Esophagus squamous epithelium (tissue), 5 donors: ENCODE measurements around the gene DPH1. TPM values are rescaled to one million over a fixed set of nuclear protein-coding genes. Genes with fewer than 3 reads are reported as not detected.
A peak's percentile ranks its signal among the peaks of the same experiment; 100 is the strongest.

Experiments
- DNase-seq: peaks from one replicate; lab custom pipeline; 2025; lab: John Stamatoyannopoulos, UW
- H3K27ac ChIP-seq, 4 donors: fragments of 200-600 bp; sonication (generic); one replicate each; pipeline ENCODE4 v1.5.1; 2016 to 2019; ENCODE audit warnings: mild to moderate bottlenecking in 1 of 4
- H3K27me3 ChIP-seq, 4 donors: fragments of 200-600 bp; sonication (generic); 1 replicate in 3 of 4; 2 replicates in 1 of 4; pipeline versions ENCODE4 v1.5.1 to v1.6.0; 2017 to 2021; ENCODE audit warnings: antibody characterized with exemption in 1 of 4
- H3K36me3 ChIP-seq, 3 donors: fragments of 200-600 bp; sonication (generic); one replicate each; pipeline ENCODE4 v1.5.1; 2016 to 2019
- H3K4me1 ChIP-seq, 3 donors: fragments of 200-600 bp; sonication (generic); one replicate each; pipeline ENCODE4 v1.5.1; 2017 to 2019
- H3K4me3 ChIP-seq, 4 donors: fragments of 200-600 bp; sonication (generic); 1 replicate in 3 of 4; 2 replicates in 1 of 4; pipeline ENCODE4 v1.5.1; 2016 to 2019; ENCODE audit warnings: mild to moderate bottlenecking in 2 of 4, moderate library complexity in 1 of 4
- H3K9me3 ChIP-seq, 3 donors: fragments of 200-600 bp; sonication (generic); one replicate each; pipeline ENCODE4 v1.5.1; 2016 to 2019
- POLR2A ChIP-seq, 4 donors: fragments of 450-650 bp; IDR thresholded peaks; one replicate each; pipeline ENCODE4 v1.6.1; 2017; ENCODE audit warnings: antibody characterized with exemption in 4 of 4, mild to moderate bottlenecking in 4 of 4, moderate library complexity in 3 of 4
- WGBS, 2 donors: methylation state at CpG; one replicate each; pipeline ENCODE4 v1.1.5; 2018; 5-methylcytosine and 5-hydroxymethylcytosine counted together
- intact Hi-C: fragments of 100-400 bp; cut with DNase I; formaldehyde crosslinking; loops from one replicate; pipeline ENCODE4 v1.15.0; 2022
- total RNA-seq, 4 donors: library from RNA; depleted of rRNA; stranded (reverse); fragments of >200 nt; gene quantifications; one replicate each; pipeline ENCODE4 v1.1.0, GENCODE V29; 2016
- TF ChIP-seq, protein P1 (sequence below), 6 experiments: fragments of 450-650 bp in 4 of 6; fragments of 200-600 bp in 2 of 6; sonication (generic) in 2 of 6; IDR thresholded peaks; one replicate each; pipeline ENCODE4 v1.5.1; 2016 to 2019; ENCODE audit warnings: antibody characterized with exemption in 6 of 6, mild to moderate bottlenecking in 4 of 6, moderate library complexity in 4 of 6
- donor health status: DM: yes; HTN: yes; CAD: no.

Gene DPH1
- total RNA-seq, 4 donors from 2014 or later, result 14.9 to 55.7 (median 22.7) TPM

DNA sequence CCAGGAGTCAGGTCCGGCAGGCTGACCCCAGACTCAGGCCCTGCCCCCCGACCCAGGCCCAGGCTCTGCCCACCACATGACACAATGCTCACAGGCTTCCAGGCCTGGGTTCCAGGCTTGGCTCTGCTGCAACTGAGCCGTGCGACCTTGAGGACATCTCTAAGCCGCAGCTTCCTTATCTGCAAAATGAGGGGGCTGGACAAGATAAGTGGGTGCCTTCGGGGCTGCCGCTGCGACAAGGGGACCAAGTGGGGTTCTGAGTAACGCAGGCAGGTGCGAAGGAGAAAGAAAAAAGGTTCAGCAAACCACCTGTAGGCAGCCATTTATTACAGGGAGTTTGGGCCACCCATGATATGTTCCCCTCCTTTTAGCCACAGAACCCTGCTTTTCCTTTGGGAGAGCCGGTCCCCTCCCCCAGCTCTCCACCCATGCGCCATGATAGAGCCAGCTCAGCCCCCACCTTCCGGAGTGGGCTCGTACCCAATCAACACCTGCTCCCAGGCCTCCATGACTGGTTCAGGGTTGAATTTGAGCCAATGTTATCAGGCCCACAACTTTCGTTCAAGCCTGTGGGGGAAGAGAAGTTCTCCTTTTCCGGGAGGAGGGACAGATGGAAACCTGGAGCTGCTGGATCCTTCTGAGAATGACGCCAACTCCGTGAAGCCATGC, 43.0 kb upstream of the DPH1 start:
- H3K27me3 ChIP-seq, result no peaks in the 10 kb centered on the region
- peaks cover 0 to 32% (median 12%) of the 10 kb centered on the region in 3 donors for H3K4me1 ChIP-seq
- 65 to 90% methylated on average over 10 to 12 of the region's 18 CpGs for WGBS, 2 donors
- intact Hi-C loops, result no loop called here
- DNase-seq, result no peak
- TF ChIP-seq, protein P1, sequence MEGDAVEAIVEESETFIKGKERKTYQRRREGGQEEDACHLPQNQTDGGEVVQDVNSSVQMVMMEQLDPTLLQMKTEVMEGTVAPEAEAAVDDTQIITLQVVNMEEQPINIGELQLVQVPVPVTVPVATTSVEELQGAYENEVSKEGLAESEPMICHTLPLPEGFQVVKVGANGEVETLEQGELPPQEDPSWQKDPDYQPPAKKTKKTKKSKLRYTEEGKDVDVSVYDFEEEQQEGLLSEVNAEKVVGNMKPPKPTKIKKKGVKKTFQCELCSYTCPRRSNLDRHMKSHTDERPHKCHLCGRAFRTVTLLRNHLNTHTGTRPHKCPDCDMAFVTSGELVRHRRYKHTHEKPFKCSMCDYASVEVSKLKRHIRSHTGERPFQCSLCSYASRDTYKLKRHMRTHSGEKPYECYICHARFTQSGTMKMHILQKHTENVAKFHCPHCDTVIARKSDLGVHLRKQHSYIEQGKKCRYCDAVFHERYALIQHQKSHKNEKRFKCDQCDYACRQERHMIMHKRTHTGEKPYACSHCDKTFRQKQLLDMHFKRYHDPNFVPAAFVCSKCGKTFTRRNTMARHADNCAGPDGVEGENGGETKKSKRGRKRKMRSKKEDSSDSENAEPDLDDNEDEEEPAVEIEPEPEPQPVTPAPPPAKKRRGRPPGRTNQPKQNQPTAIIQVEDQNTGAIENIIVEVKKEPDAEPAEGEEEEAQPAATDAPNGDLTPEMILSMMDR (IDR thresholded peaks at IDR 0.05), result no peak
- no peak for TF ChIP-seq POLR2A (IDR thresholded peaks at IDR 0.05)
- H3K36me3 ChIP-seq, result no peaks in the 10 kb centered on the region
- H3K9me3 ChIP-seq, result no peaks in the 10 kb centered on the region
- no peak overlapping the region for H3K27ac ChIP-seq
- no peak overlapping the region for H3K4me3 ChIP-seq

DNA sequence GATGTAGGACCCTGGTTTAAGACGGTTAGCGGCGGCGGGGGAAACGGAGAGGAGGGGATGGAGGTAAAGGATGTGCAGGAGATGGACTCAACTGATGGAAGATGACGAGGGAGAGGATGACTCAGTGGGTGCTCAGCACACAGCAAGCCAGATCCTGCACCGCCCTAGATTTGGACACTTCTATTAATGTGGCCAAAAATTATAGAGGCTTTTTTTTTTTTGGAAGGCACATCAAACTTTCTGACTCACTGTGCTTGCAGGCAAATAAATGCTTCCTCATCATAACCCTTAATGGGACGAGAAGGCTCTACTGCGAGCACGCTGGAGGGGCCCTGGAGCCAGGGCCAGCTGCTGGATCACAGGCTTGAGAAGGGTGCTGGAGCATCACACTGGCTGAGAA, 40.8 kb upstream of the DPH1 start:
- 37 to 54% methylated on average over 10 of the region's 10 CpGs for WGBS, 2 donors
- intact Hi-C loops, result no loop called here
- Histone ChIP-seq H3K27ac (peak overlapping the region in 3 of 4 donors; percentile 7 to 54 (median 22)), H3K9me3 (no peaks in the 10 kb centered on the region), H3K4me1 (peaks cover 0 to 24% (median 12%) of the 10 kb centered on the region in 3 donors), H3K27me3 (no peaks in the 10 kb centered on the region), H3K4me3 (no peak overlapping the region), H3K36me3 (no peaks in the 10 kb centered on the region)
- no peak for DNase-seq
- TF ChIP-seq POLR2A (IDR thresholded peaks at IDR 0.05), result no peak
- TF ChIP-seq, protein P1 (IDR thresholded peaks at IDR 0.05), result no peak

DNA sequence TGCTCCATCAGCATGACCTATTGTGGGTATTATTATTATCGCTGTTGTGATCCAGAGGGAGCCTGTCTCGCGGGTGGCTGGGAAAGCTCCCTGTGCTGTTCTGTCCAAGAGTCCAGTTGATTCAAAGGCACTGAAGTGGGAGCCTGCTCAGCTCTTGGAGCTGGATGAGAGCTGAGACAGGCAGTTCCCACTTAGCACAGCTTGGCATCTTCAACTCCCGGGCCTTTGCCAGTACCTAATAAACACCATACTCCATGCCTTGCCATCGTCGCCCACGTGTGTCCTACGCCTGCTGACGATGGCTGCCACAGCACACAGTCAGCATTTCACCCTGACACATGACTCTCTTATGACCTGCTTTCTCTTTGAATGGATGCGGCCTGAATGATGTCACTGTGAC, 37.4 kb upstream of the DPH1 start:
- H3K4me3 ChIP-seq, result no peak overlapping the region
- H3K9me3 ChIP-seq, result no peaks in the 10 kb centered on the region
- TF ChIP-seq, protein P1 (IDR thresholded peaks at IDR 0.05), result no peak
- TF ChIP-seq POLR2A (IDR thresholded peaks at IDR 0.05), result no peak
- DNase-seq, result no peak
- H3K4me1 ChIP-seq, result peaks cover 6 to 37% (median 14%) of the 10 kb centered on the region in 3 donors
- intact Hi-C loops, result no loop called here
- H3K27me3 ChIP-seq, result peaks cover 0 to 17% (median 0%) of the 10 kb centered on the region in 4 donors
- WGBS, 2 donors, result 78 to 80% methylated on average over 6 to 8 of the region's 10 CpGs
- no peak overlapping the region for H3K27ac ChIP-seq
- no peaks in the 10 kb centered on the region for H3K36me3 ChIP-seq

DNA sequence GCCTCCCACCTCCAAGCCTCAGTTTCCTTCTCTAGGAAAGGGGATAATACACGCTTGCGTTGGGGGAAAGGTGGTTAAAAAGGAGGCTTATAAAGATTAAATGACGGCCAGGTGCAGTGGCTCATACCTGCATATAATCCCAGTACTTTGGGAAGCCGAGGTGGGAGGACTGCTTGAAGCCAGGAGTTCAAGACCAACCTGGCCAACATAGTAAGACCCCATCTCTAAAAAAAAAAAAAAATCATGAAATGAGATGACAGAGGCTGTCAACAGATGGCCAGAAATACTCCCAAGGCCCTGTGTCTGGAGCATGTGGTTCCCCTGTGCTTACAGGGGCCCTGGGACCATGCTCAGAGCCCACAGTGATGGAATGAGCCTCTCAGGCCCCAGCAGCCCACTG, 35.2 kb upstream of the DPH1 start:
- no peaks in the 10 kb centered on the region for H3K36me3 ChIP-seq
- no peak for TF ChIP-seq POLR2A (IDR thresholded peaks at IDR 0.05)
- TF ChIP-seq, protein P1 (IDR thresholded peaks at IDR 0.05), result no peak
- WGBS, 2 donors, result 88 to 97% methylated on average over 4 of the region's 4 CpGs
- no peak overlapping the region for H3K27ac ChIP-seq
- H3K4me1 ChIP-seq, result peaks cover 20 to 44% (median 25%) of the 10 kb centered on the region in 3 donors
- H3K27me3 ChIP-seq, result peaks cover 0 to 31% (median 0%) of the 10 kb centered on the region in 4 donors
- no peak overlapping the region for H3K4me3 ChIP-seq
- H3K9me3 ChIP-seq, result no peaks in the 10 kb centered on the region
- intact Hi-C loops, result no loop called here
- no peak for DNase-seq

DNA sequence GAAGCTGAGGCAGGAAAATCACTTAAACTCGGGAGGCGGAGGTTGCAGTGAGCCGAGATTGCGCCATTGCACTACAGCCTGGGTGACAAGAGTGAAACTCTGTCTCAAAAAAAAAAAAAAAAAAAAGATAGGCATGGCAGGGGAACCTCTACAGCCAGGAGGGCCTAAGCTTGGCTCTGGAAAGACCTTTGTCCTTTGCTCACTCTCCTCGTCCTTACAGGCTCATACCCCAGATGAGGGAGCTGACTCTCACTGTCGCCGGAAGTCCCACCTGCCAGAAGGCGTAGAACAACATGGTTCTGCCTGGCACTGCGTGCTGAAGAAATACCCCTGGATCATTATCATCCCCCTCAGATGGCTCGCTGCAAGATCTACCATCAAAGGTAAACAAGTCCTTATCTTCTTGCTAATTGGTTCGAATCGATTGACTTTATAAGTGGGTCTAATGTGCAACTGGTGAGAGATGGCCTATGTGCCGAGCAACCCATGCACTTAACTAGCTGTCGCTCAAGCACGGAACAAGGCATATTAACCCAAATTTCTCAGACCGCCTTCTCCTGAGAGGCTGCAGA, 34.5 kb upstream of the DPH1 start:
- H3K4me3 ChIP-seq, result no peak overlapping the region
- intact Hi-C loops, result no loop called here
- no peak overlapping the region for H3K27ac ChIP-seq
- 89 to 92% methylated on average over 11 to 16 of the region's 16 CpGs for WGBS, 2 donors
- no peaks in the 10 kb centered on the region for H3K9me3 ChIP-seq
- no peaks in the 10 kb centered on the region for H3K36me3 ChIP-seq
- TF ChIP-seq, protein P1 (IDR thresholded peaks at IDR 0.05), result no peak
- TF ChIP-seq POLR2A (IDR thresholded peaks at IDR 0.05), result no peak
- H3K27me3 ChIP-seq, result peaks cover 0 to 31% (median 0%) of the 10 kb centered on the region in 4 donors
- peaks cover 27 to 48% (median 30%) of the 10 kb centered on the region in 3 donors for H3K4me1 ChIP-seq
- DNase-seq, result no peak
